ENCODE data around the gene ZNF532.

- TF ChIP-seq POLR2A (IDR thresholded peaks at IDR 0.05) (no peak), CTCF (IDR thresholded peaks at IDR 0.05) (no peak)
Measured at GRCh38 chr18:58992301-58993231, 127.9 kb downstream of the ZNF532 start.
